Ovary (tissue), 9 donors: ENCODE data around the gene CFAP61. TPM values are rescaled to one million over a fixed set of nuclear protein-coding genes. Genes with fewer than 3 reads are reported as not detected.

ENCODE experiments used
- DNase-seq, 5 donors: peaks; one replicate each; pipeline ENCODE4 v3.0.0-alpha.2; 2019 to 2020
- H3K27ac ChIP-seq, 2 donors: fragments of 200-600 bp; one replicate each; pipeline versions ENCODE4 v1.5.1 to v1.8.0; 2019 to 2022
- H3K27me3 ChIP-seq: fragments of 200-600 bp; one replicate; pipeline ENCODE4 v1.8.0; 2022
- H3K36me3 ChIP-seq: fragments of 200-600 bp; sonication (generic); one replicate; pipeline ENCODE4 v1.5.1; 2019
- H3K4me1 ChIP-seq: one replicate; pipeline ENCODE4 v1.8.1; 2013; ENCODE audit warnings: mild to moderate bottlenecking, moderate library complexity; ENCODE audit not compliant: insufficient read depth
- H3K4me3 ChIP-seq: fragments of 200-600 bp; sonication (generic); one replicate; pipeline ENCODE4 v1.5.1; 2017
- H3K9me3 ChIP-seq, 2 donors: fragments of 200-600 bp in 1 of 2; sonication (generic) in 1 of 2; one replicate each; pipeline versions ENCODE4 v1.5.1 to v1.8.1; 2013 to 2019; ENCODE audit warnings: mild to moderate bottlenecking in 1 of 2, moderate library complexity in 1 of 2
- CTCF ChIP-seq, 3 donors: fragments of 450-650 bp in 2 of 3; fragments of 200-600 bp in 1 of 3; IDR thresholded peaks; one replicate each; pipeline versions ENCODE4 v1.5.1 to v1.8.0; 2016 to 2022; ENCODE audit warnings: antibody characterized with exemption in 3 of 3, mild to moderate bottlenecking in 1 of 3
- EP300 ChIP-seq: sonication (generic); formaldehyde crosslinking; IDR thresholded peaks from one replicate; pipeline ENCODE4 v1.6.1; 2017; ENCODE audit warnings: antibody characterized with exemption
- POLR2A ChIP-seq: fragments of 450-650 bp; IDR thresholded peaks from one replicate; pipeline ENCODE4 v1.6.1; 2017; ENCODE audit warnings: antibody characterized with exemption, mild to moderate bottlenecking, moderate library complexity
- WGBS, 3 donors: extraction: QIAGEN DNeasy Blood & Tissue Kit in 1 of 3; methylation state at CpG; one replicate each; pipeline versions ENCODE4 v1.1.5 to v1.1.7; 2013 to 2017; 5-methylcytosine and 5-hydroxymethylcytosine counted together
- intact Hi-C, 4 donors: fragments of 100-400 bp; cut with DNase I; formaldehyde crosslinking; loops; one replicate each; pipeline versions ENCODE4 v1.11.0 to v1.15.1; 2022 to 2023
- polyA plus RNA-seq, 2 donors: library from polyadenylated mRNA; stranded (reverse); fragments of 200-250 nt in 1 of 2; fragments of 350-450 nt in 1 of 2; fragmentation: Illumina TruSeq in 1 of 2; extraction: RNeasy Lipid Tissue Mini Kit (QIAGEN cat#74804) in 1 of 2; gene quantifications; one replicate each; pipeline ENCODE4 v1.2.3, GENCODE V29; 2013 to 2014
- total RNA-seq, 7 donors: library from RNA; depleted of rRNA in 2 of 7; stranded (reverse); fragments of >200 nt in 2 of 7; fragmentation: NEBNext Ultra II Directional in 3 of 7; extraction: Animal tissue kit (Norgen Biotek cat#: 25700) in 3 of 7; gene quantifications; one replicate each; pipeline versions ENCODE4 v1.1.0 to v1.2.4, GENCODE V29; 2016 to 2023
- donor health status: DM: no; HTN: no; CAD: no; lungs with moderate emphysema.
- donor health status: DM: no; HTN: no; CAD: no.
- donor health status: Bipolar disorder and iron deficiency.
- donor health status: DM: yes; HTN: yes; CAD: no.
- donor health status: DM: no; HTN: no; CAD: no.
- donor health status: DM: yes; HTN: yes; CAD: no.

CFAP61 gene
- total and polyA plus RNA-seq, 9 donors: 0.12 to 13.1 (median 0.96) TPM; not detected in 1

- TF ChIP-seq CTCF (IDR thresholded peaks at IDR 0.05) (no peak), POLR2A (no peak), EP300 (no peak)
- no peak overlapping the region for H3K27ac ChIP-seq
- intact Hi-C loops: no loop called here
- 65 to 78% (median 70%) methylated on average over 4 of the region's 4 CpGs for WGBS, 3 donors
- DNase-seq: no peak
- H3K9me3 ChIP-seq: no peaks in the 10 kb centered on the region
- H3K27me3 ChIP-seq: no peaks in the 10 kb centered on the region
- no peaks in the 10 kb centered on the region for H3K36me3 ChIP-seq
- no peak overlapping the region for H3K4me3 ChIP-seq
- no peaks in the 10 kb centered on the region for H3K4me1 ChIP-seq
These were observed 264.9 kb downstream of the CFAP61 start for GRCh38 chr20:20317195-20317594.

GRCh38 chr20:20317621-20318364, 265.5 kb downstream of the CFAP61 start:
- TF ChIP-seq CTCF (IDR thresholded peaks at IDR 0.05): no peak
- Histone ChIP-seq H3K27me3 (no peaks in the 10 kb centered on the region), H3K9me3 (no peaks in the 10 kb centered on the region), H3K27ac (no peak overlapping the region), H3K4me1 (no peaks in the 10 kb centered on the region), H3K36me3 (no peaks in the 10 kb centered on the region), H3K4me3 (no peak overlapping the region)
- WGBS, 3 donors: 61 to 73% (median 61%) methylated on average over 13 of the region's 13 CpGs
- no peak for DNase-seq
- intact Hi-C loops: no loop called here

GRCh38 chr20:20318365-20319161, 266.2 kb downstream of the CFAP61 start:
- Histone ChIP-seq H3K9me3 (no peaks in the 10 kb centered on the region), H3K4me1 (no peaks in the 10 kb centered on the region), H3K27ac (no peak overlapping the region), H3K27me3 (no peaks in the 10 kb centered on the region), H3K4me3 (no peak overlapping the region), H3K36me3 (no peaks in the 10 kb centered on the region)
- TF ChIP-seq CTCF (IDR thresholded peaks at IDR 0.05) (no peak), EP300 (no peak)
- intact Hi-C loops: no loop called here
- DNase-seq: no peak
- WGBS, 3 donors: 76 to 79% (median 76%) methylated on average over 9 of the region's 9 CpGs

- no peak for TF ChIP-seq EP300
- TF ChIP-seq POLR2A: no peak
- no peak for TF ChIP-seq CTCF (IDR thresholded peaks at IDR 0.05)
- H3K27ac ChIP-seq: no peak overlapping the region
- H3K4me1 ChIP-seq: no peaks in the 10 kb centered on the region
- WGBS, 3 donors: 56 to 76% (median 63%) methylated on average over 1 of the region's 1 CpG
- no peaks in the 10 kb centered on the region for H3K27me3 ChIP-seq
- H3K9me3 ChIP-seq: no peaks in the 10 kb centered on the region
- no peaks in the 10 kb centered on the region for H3K36me3 ChIP-seq
- intact Hi-C loops: no loop called here
- DNase-seq: no peak
- no peak overlapping the region for H3K4me3 ChIP-seq
These were observed 268.8 kb downstream of the CFAP61 start for GRCh38 chr20:20321134-20321533.
